Thoracic aorta (tissue), 2 donors: ENCODE results near the gene SEC24C. TPM values are rescaled to one million over a fixed set of nuclear protein-coding genes. Genes with fewer than 3 reads are reported as not detected.

Experiments used
- ATAC-seq: fragments of 150-250 bp; one replicate; pipeline ENCODE4 v1.8.0; 2017; ENCODE audit warnings: low read depth; ENCODE audit not compliant: insufficient number of reproducible peaks, low FRiP score
- DNase-seq: peaks from one replicate; pipeline ENCODE4 v3.0.0-alpha.2; 2020; ENCODE audit warnings: low spot score
- H3K27ac ChIP-seq, 2 donors: fragments of 200-600 bp; sonication (generic); 1 replicate in 1 of 2; 2 replicates in 1 of 2; pipeline ENCODE4 v1.5.1; 2016; ENCODE audit warnings: mild to moderate bottlenecking in 2 of 2, moderate library complexity in 2 of 2
- H3K27me3 ChIP-seq: fragments of 200-600 bp; sonication (generic); replicated peaks from 2 replicates; pipeline ENCODE4 v1.6.0; 2016; ENCODE audit warnings: mild to moderate bottlenecking; ENCODE audit not compliant: insufficient read depth
- H3K36me3 ChIP-seq: fragments of 200-600 bp; sonication (generic); one replicate; pipeline ENCODE4 v1.5.1; 2016
- H3K4me1 ChIP-seq, 2 donors: fragments of 200-600 bp; sonication (generic); 1 replicate in 1 of 2; 2 replicates in 1 of 2; pipeline versions ENCODE4 v1.5.1 to v1.6.0; 2016; ENCODE audit warnings: low read depth in 2 of 2, mild to moderate bottlenecking in 1 of 2; ENCODE audit not compliant: control insufficient read depth in 1 of 2
- H3K4me3 ChIP-seq: fragments of 200-600 bp; sonication (generic); 2 replicates; pipeline ENCODE4 v1.5.1; 2016; ENCODE audit warnings: mild to moderate bottlenecking
- H3K9me3 ChIP-seq: fragments of 200-600 bp; sonication (generic); 2 replicates; pipeline ENCODE4 v1.5.1; 2016
- total RNA-seq, 2 donors: library from RNA; depleted of rRNA; stranded (reverse); fragments of >200 nt; gene quantifications; one replicate each; pipeline versions ENCODE4 v1.1.0 to v1.2.3, GENCODE V29; 2016
- TF ChIP-seq, protein P1 (sequence below): fragments of 200-600 bp; sonication (generic); IDR thresholded peaks from one replicate; pipeline ENCODE4 v1.5.1; 2019; ENCODE audit warnings: antibody characterized with exemption

Gene SEC24C
- total RNA-seq, 2 donors from 2014 or later = 55.7 to 80.1 TPM

DNA sequence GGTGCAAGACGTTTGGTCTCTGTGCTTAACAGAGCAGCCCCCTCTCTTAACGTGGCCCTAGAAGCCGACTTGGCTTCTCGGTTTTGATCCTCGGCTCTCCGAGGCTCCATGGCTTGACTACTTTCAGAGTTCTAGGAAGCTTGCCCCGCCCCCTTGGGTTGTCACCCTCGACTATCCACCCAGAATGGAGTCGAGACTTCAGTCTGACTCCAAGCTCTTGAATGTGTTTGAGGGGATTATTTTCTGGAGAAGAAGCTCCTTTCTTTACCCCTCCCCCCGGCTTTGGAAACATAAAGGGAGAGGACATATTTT lies 448 bp downstream of the SEC24C start:
- Histone ChIP-seq H3K4me1 (peaks cover 20 to 49% of the 10 kb centered on the region in 2 donors), H3K27me3 (no peaks in the 10 kb centered on the region), H3K27ac (peak overlapping the region; percentile 89 to 97), H3K9me3 (no peaks in the 10 kb centered on the region), H3K36me3 (peaks cover 12% of the 10 kb centered on the region), H3K4me3 (peak overlapping the region; percentile 80)
- TF ChIP-seq, protein P1, sequence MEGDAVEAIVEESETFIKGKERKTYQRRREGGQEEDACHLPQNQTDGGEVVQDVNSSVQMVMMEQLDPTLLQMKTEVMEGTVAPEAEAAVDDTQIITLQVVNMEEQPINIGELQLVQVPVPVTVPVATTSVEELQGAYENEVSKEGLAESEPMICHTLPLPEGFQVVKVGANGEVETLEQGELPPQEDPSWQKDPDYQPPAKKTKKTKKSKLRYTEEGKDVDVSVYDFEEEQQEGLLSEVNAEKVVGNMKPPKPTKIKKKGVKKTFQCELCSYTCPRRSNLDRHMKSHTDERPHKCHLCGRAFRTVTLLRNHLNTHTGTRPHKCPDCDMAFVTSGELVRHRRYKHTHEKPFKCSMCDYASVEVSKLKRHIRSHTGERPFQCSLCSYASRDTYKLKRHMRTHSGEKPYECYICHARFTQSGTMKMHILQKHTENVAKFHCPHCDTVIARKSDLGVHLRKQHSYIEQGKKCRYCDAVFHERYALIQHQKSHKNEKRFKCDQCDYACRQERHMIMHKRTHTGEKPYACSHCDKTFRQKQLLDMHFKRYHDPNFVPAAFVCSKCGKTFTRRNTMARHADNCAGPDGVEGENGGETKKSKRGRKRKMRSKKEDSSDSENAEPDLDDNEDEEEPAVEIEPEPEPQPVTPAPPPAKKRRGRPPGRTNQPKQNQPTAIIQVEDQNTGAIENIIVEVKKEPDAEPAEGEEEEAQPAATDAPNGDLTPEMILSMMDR = no peak
- ATAC-seq (no peak), DNase-seq (peak; percentile 19)

DNA sequence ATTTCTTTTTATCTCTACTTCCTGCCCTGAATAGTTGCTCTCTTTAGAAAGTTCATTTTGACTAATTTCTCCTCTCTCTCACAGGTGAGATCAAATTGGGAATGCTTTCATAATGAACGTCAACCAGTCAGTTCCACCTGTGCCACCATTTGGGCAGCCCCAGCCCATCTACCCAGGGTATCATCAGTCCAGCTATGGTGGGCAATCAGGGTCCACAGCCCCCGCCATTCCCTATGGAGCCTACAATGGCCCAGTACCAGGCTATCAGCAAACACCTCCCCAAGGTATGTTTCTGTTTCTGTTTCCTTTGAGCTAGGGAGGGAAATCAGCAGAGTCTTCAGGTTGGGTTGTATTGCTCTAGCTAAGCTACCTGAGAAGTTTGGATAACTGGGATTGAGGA lies 2.5 kb downstream of the SEC24C start:
- TF ChIP-seq, protein P1 = no peak
- H3K27ac ChIP-seq = no peak overlapping the region
- no peaks in the 10 kb centered on the region for H3K9me3 ChIP-seq
- no peak for ATAC-seq
- peaks cover 23 to 62% of the 10 kb centered on the region in 2 donors for H3K4me1 ChIP-seq
- H3K4me3 ChIP-seq = no peak overlapping the region
- no peak for DNase-seq
- no peaks in the 10 kb centered on the region for H3K27me3 ChIP-seq
- peaks cover 23% of the 10 kb centered on the region for H3K36me3 ChIP-seq

DNA sequence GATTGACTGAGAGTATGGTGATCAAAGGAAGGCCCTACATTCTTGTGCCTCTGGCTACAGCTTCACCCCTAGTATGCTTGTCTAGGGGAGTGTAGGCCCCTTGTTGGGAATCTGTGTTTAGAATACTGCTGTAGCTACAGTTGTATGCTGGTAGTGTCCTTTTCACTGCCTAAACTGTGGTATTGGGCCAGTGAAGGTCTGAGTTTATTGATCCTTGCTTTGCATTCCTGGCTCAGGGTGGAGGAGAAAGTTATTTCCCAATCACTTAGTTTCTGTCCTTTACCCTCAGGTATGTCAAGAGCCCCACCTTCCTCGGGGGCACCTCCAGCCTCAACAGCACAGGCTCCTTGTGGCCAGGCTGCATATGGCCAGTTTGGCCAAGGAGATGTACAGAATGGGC lies 6.6 kb downstream of the SEC24C start:
- TF ChIP-seq, protein P1 = no peak
- ATAC-seq = no peak
- no peak for DNase-seq
- H3K9me3 ChIP-seq = no peaks in the 10 kb centered on the region
- peaks cover 40% of the 10 kb centered on the region for H3K36me3 ChIP-seq
- H3K4me1 ChIP-seq = peaks cover 13 to 38% of the 10 kb centered on the region in 2 donors
- no peak overlapping the region for H3K27ac ChIP-seq
- no peaks in the 10 kb centered on the region for H3K27me3 ChIP-seq
- no peak overlapping the region for H3K4me3 ChIP-seq

DNA sequence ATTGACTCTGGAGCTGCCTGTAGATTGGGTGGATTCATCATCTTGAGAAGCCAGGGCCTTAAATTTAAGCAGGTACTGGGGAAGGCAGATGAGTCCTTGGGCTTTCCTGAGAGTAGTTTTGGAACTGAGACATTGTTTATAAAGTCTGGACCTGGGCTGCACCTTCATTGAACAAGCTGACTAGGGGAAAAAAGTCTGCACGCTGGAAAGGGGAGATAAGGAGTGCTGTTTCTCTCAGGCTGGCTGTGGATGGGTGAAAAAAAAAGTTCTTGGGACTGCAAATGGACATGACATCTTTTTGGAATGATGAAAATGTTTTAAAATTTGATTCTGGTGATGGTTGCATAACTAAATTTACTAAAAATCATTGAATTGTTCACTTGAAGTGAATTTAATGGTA lies 12.0 kb downstream of the SEC24C start:
- H3K36me3 ChIP-seq = peaks cover 38% of the 10 kb centered on the region

DNA sequence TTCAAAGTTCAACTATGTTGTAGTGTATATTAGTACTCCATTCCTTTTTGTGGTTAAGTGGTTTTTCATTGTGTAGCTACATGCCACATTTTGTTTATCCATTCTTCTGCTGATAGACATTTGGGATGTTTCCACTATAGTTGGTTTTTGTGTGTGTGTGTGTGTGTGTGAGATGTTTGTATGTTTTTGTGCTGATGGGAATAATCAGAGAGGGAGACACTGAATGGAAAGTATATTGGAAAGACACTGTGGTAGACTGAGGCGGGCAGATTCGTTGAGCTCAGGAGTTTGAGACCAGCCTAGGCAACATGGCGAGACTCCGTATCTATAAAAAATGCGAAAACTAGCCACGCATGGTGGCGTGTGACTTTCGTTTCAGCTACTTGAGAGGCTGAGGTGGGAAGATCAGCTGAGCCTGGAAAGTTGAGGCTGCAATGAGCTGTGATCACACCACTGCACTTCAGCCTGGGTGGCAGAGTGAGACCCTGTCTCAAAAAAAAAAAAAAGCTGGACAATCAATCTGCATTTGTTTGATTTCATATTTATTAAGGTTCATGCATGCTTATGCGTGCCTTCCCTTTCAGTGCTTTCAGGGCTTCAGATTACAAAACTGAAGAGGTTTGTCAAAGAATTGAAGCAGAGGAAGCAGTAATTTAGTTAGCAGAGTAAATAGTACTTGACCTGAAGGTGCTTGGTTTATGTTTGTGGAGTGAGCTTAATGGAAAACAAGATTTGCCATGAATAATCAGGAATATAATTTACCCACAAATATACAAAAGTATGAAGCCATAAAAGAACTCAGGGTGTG lies 14.7 kb downstream of the SEC24C start:
- Histone ChIP-seq H3K27me3 (no peaks in the 10 kb centered on the region), H3K36me3 (peaks cover 44% of the 10 kb centered on the region), H3K4me1 (no peaks in the 10 kb centered on the region), H3K27ac (no peak overlapping the region), H3K4me3 (no peak overlapping the region), H3K9me3 (no peaks in the 10 kb centered on the region)
- DNase-seq (no peak), ATAC-seq (no peak)
- TF ChIP-seq, protein P1 = no peak

More for the DNA sequence above, 12.0 kb downstream of the SEC24C start:
- ATAC-seq (no peak), DNase-seq (no peak)
- H3K27ac ChIP-seq = no peak overlapping the region
- H3K27me3 ChIP-seq = no peaks in the 10 kb centered on the region
- no peaks in the 10 kb centered on the region for H3K4me1 ChIP-seq
- H3K4me3 ChIP-seq = no peak overlapping the region
- H3K9me3 ChIP-seq = no peaks in the 10 kb centered on the region
- TF ChIP-seq, protein P1 = no peak
